Neural crest cell (in vitro differentiated cells): ENCODE data around the gene FFAR3. TPM values are rescaled to one million over a fixed set of nuclear protein-coding genes. Genes with fewer than 3 reads are reported as not detected.

Experiments used
- DNase-seq: peaks from one replicate; pipeline ENCODE4 v3.0.0; 2021; ENCODE audit warnings: low read depth, mixed read lengths, low spot score
- H3K27ac Mint-ChIP-seq: one replicate; pipeline ENCODE4 v1.8.0; 2021; ENCODE audit warnings: mild to moderate bottlenecking, mixed read lengths; ENCODE audit not compliant: unreplicated experiment
- H3K27me3 Mint-ChIP-seq: 2 replicates; pipeline ENCODE4 v1.8.0; 2021; ENCODE audit warnings: low read depth, mild to moderate bottlenecking, mixed read lengths
- H3K36me3 Mint-ChIP-seq: 2 replicates; pipeline ENCODE4 v1.8.0; 2021; ENCODE audit warnings: low read depth, mild to moderate bottlenecking, mixed read lengths
- H3K4me1 Mint-ChIP-seq: 2 replicates; pipeline ENCODE4 v1.8.0; 2021; ENCODE audit warnings: mixed read lengths
- H3K4me3 Mint-ChIP-seq: one replicate; pipeline ENCODE4 v1.8.0; 2021; ENCODE audit warnings: mild to moderate bottlenecking, mixed read lengths
- H3K9me3 Mint-ChIP-seq: 2 replicates; pipeline ENCODE4 v1.8.0; 2021; ENCODE audit warnings: mixed read lengths
- CTCF ChIP-seq: fragments of 200-600 bp; sonication (generic); conservative IDR thresholded peaks from 2 replicates; pipeline ENCODE4 v1.5.0; 2021; ENCODE audit warnings: antibody characterized with exemption, mild to moderate bottlenecking
- microRNA-seq: library from miRNA; unstranded; fragments of <30 nt; microRNA quantifications from one replicate; pipeline ENCODE4, GENCODE V29; 2020
- total RNA-seq: library from RNA; stranded (reverse); gene quantifications from 2 replicates; pipeline ENCODE4 v1.2.1, GENCODE V29; 2021

Gene FFAR3
- total RNA-seq, 1 donor from 2014 or later = not detected

- Mint-ChIP-seq H3K9me3 (no peaks in the 10 kb centered on the region), H3K4me1 (peaks cover 5% of the 10 kb centered on the region), H3K27me3 (peaks cover 47% of the 10 kb centered on the region), H3K27ac (no peak overlapping the region), H3K36me3 (no peaks in the 10 kb centered on the region), H3K4me3 (no peak overlapping the region)
- DNase-seq = no peak
- no peak for TF ChIP-seq CTCF
Observed at GRCh38 chr19:35407619-35408018, 49.4 kb downstream of the FFAR3 start.

GRCh38 chr19:35408284-35409171 is 50.3 kb downstream of the FFAR3 start:
- H3K36me3 Mint-ChIP-seq = no peaks in the 10 kb centered on the region
- no peaks in the 10 kb centered on the region for H3K9me3 Mint-ChIP-seq
- H3K27ac Mint-ChIP-seq = no peak overlapping the region
- DNase-seq = no peak
- H3K4me1 Mint-ChIP-seq = peaks cover 5% of the 10 kb centered on the region
- no peak for TF ChIP-seq CTCF
- H3K4me3 Mint-ChIP-seq = no peak overlapping the region
- H3K27me3 Mint-ChIP-seq = peaks cover 52% of the 10 kb centered on the region

- H3K4me1 Mint-ChIP-seq = peaks cover 5% of the 10 kb centered on the region
Observed at GRCh38 chr19:35409191-35409590, 50.9 kb downstream of the FFAR3 start.

More at GRCh38 chr19:35409191-35409590, 50.9 kb downstream of the FFAR3 start:
- TF ChIP-seq CTCF = no peak
- peaks cover 59% of the 10 kb centered on the region for H3K27me3 Mint-ChIP-seq
- no peak for DNase-seq
- no peaks in the 10 kb centered on the region for H3K36me3 Mint-ChIP-seq
- H3K4me3 Mint-ChIP-seq = no peak overlapping the region
- no peak overlapping the region for H3K27ac Mint-ChIP-seq
- no peaks in the 10 kb centered on the region for H3K9me3 Mint-ChIP-seq

Small RNA genes within 50 kb of the gene (microRNA-seq; reads per million reads assigned to microRNA genes)
- not detected for gene MIR5196

Other genes starting within 250 kb of the FFAR3 start
- 2.5 and 2.8 TPM in 2 replicates for gene FXYD3, start 242.6 kb upstream of the FFAR3 start, total RNA-seq
- 15.9 and 16.1 TPM in 2 replicates for gene LGI4, start 223.4 kb upstream of the FFAR3 start, total RNA-seq
- 4.2 and 6.5 TPM in 2 replicates for gene FXYD1, start 219.6 kb upstream of the FFAR3 start, total RNA-seq
- gene FXYD7, start 215.2 kb upstream of the FFAR3 start, total RNA-seq = 1.1 and 1.4 TPM in 2 replicates
- 13.3 and 17.0 TPM in 2 replicates for gene FXYD5, start 203.7 kb upstream of the FFAR3 start, total RNA-seq
- not detected in 2 replicates for gene FAM187B, start 129.7 kb upstream of the FFAR3 start, total RNA-seq
- gene LSR, start 109.5 kb upstream of the FFAR3 start, total RNA-seq = 3.5 and 4.0 TPM in 2 replicates
- gene USF2, start 89.5 kb upstream of the FFAR3 start, total RNA-seq = 107 and 111 TPM in 2 replicates
- 0.47 and 0.57 TPM in 2 replicates for gene HAMP, start 75.9 kb upstream of the FFAR3 start, total RNA-seq
- gene MAG, start 66.3 kb upstream of the FFAR3 start, total RNA-seq = not detected in 2 replicates
- not detected in 2 replicates for gene CD22, start 29.3 kb upstream of the FFAR3 start, total RNA-seq
- gene FFAR1, start 10.6 kb upstream of the FFAR3 start, total RNA-seq = not detected in 2 replicates
- gene GPR42, start 12.6 kb downstream of the FFAR3 start, total RNA-seq = not detected in 2 replicates
- not detected in 2 replicates for gene FFAR2, start 89.8 kb downstream of the FFAR3 start, total RNA-seq
- gene KRTDAP, start 132.0 kb downstream of the FFAR3 start, total RNA-seq = not detected in 2 replicates
- gene DMKN, start 155.2 kb downstream of the FFAR3 start, total RNA-seq = not detected in 2 replicates
- 0.20 and 0.21 TPM in 2 replicates for gene SBSN, start 169.9 kb downstream of the FFAR3 start, total RNA-seq
- not detected in 2 replicates for gene GAPDHS, start 175.0 kb downstream of the FFAR3 start, total RNA-seq
- gene TMEM147, start 187.2 kb downstream of the FFAR3 start, total RNA-seq = 95.1 and 105 TPM in 2 replicates
- gene ATP4A, start 205.2 kb downstream of the FFAR3 start, total RNA-seq = not detected in 2 replicates
- gene PMIS2, start 227.7 kb downstream of the FFAR3 start, total RNA-seq = not detected in 2 replicates